HG02943 (cell line): ENCODE results near the gene KATNIP.
"Not testable (repeated sequence)": the region's sequence is repeated elsewhere in the genome, so short reads cannot be mapped to it uniquely, and the experiment has no call there.

Experiments used
- ATAC-seq: cut with Tn5 transposase; IDR thresholded peaks from one replicate; pipeline ENCODE4 v1.9.1; 2021; ENCODE audit warnings: mild to moderate bottlenecking, low read depth, moderate library complexity; ENCODE audit not compliant: unreplicated experiment

KATNIP gene

DNA sequence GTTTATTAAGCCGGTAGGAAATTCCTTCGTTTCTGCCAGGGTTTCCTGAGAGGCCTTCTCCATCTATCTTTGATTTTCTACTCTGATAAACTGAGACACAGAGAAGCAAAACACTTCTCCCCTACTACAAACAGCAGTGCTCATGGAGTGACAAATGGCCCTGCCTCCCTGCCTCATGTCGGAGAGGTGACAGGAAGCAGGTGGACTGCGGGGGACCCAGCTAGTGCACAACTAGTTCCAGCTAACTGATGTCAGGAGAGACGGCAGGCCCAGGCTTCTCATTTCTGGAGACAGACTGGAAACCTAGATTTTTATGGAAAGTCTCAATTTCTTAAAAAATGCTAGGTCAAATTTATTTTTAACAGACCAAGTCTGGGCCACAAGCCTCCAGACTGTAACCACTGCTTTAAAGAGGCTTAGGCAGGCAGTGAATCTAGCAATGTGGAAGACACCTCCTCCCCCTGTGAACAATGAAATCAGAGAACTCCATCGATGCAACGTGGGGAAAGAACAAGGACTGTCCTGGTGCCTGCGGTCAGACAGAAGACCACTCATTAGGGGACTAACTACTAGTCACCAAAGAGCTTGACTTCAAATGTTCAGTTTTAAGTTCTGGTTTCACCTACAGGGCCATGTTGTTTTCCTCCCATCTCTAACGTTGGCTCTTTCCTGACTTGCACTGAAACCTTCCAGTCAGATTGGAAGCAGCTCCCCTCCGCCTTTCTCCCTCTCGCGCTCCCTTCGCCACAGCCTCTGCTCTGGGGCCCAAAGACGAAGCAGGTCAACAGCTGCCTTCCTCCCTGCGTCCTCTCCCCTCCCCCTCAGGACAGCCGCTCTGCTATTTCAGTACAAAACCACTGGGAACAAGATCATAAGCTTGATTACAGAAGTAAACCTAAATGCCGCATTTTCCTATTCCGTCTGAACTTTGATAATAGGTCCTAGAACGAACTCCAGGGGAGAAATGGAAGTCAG lies 17.8 kb upstream of the KATNIP start:
- ATAC-seq: no peak

DNA sequence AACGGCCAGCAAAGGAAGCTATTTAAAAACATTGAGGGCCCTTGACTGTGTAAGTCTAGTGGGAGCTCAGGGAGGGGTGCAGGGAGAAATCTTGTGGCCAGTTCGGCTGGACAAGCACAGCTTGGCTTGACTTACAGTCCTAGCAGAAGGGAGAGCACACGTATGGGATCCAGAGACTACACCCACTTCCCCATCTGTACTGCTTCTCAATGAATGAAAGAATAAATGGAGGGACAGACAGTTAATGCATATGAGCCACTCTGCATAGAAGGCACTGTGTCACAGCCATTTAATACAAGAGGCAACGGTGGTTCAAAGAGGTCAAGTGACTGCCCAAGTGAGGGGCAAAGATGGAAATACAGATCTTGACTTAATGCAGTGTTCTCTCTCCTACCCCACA lies 15.7 kb upstream of the KATNIP start:
- no peak for ATAC-seq

DNA sequence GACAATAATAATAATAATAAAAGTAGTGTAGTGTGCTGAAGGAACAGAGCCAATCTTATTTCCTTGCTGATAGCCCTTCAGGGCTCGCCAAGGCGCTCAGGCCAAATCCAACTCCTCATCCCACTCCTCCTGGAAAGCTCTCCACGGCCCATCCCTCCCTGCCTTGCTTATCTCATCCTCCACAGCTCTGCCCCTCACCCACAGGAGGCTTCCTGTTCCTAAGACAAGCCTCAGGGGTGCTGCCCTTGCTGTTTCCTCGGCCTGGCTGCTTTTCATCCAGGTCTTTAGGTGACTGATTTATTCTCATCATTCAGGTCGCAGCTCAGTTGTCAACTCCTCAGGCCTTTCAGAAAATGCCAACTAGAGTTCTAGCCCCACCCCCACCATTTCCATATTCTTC lies 11.4 kb upstream of the KATNIP start:
- ATAC-seq: no peak

DNA sequence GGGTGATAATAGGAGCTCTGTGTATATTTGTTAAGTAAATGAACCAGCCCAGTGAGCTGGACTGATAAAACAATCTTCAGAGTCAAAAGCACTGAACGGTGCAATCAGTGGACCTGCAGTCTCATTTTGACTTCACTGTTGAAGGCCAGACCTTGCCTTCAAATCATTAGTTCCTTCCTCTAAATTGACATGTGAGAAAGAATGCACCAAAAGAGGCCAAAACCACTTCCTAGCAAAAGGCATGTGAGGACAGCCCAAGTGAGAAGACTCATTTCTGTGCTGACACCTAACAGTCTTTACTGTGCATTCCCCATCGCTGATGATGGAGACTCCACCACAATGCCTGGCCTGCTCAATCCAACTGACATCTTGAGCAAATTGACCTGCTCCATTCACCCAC lies 10.8 kb upstream of the KATNIP start:
- no peak for ATAC-seq

DNA sequence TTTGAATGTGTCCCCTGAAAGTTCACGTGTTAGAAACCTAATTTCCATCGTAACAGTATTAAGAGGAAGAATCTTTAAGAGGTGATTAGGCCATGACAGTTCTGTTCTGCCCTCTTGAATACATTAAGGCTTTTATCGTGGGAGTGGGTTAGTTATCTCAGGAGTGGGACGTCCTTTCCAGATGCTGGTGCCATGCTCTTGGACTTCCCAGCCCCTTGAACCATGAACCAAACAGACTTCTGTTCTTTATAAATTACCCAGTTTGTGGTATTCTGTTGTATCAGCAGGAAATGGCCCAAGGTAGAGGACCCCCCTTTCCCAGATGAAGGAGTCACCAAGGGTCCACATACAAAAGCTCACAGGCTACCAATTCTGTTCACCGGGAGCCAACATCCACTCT lies 10.3 kb upstream of the KATNIP start:
- ATAC-seq: no peak

DNA sequence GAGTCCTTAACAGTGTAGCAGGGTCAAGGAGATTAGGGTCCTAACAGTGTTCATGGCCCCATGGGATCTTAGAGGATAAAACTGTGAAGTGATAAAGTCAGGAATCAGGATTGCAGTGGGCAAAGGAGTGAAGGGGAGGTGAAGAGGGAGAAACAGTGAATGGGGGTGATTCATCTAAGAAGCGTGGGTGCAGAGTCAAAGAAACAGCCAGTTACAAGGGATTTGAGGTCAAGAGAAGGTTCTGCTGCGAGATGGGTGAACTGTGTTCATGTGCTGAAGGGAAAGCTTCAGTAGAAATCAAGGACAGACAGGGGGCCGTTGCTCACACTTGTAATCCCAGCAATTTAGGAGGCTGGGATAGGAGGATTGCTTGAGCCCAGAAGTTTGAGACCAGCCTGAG lies 6.1 kb upstream of the KATNIP start:
- ATAC-seq: no peak

GRCh38 chr16:27544671-27545070 lies 5.3 kb upstream of the KATNIP start:
- no peak for ATAC-seq

- ATAC-seq: no peak
Measured at GRCh38 chr16:27547134-27547533, 2.8 kb upstream of the KATNIP start.

GRCh38 chr16:27547851-27548250 lies 2.1 kb upstream of the KATNIP start:
- no peak for ATAC-seq

DNA sequence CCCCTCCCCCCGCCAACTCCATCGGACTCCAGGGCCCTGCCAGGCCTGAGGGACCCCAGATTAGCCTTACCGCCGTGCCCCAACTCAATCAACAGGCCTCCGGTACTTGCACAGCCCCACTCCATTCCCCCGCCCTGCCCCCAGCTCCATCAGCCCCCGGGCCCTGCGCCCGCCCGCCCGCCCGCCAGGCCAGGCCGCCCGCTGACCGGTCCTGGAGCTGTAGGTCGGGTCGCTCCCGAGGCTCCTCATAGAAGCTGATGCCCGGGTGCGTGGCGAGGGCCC lies 539 bp upstream of the KATNIP start:
- ATAC-seq: peak; percentile 22

DNA sequence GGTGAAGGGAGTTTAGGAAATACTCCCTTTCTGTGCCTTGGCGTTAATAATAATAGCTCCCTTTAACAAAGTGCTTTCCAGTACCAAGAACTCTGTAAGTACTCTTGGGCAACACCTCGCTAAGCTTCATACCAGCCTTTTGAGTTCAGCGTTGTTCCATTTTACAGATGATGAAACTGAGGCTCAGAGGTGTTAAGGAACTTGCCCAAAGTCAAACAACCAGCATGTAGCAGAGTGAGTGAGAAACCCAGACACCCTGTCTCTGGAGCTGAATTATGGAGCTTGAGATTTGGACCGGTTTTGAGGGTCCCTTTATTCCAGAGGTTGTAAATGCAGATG lies 607 bp downstream of the KATNIP start:
- ATAC-seq: no peak

DNA sequence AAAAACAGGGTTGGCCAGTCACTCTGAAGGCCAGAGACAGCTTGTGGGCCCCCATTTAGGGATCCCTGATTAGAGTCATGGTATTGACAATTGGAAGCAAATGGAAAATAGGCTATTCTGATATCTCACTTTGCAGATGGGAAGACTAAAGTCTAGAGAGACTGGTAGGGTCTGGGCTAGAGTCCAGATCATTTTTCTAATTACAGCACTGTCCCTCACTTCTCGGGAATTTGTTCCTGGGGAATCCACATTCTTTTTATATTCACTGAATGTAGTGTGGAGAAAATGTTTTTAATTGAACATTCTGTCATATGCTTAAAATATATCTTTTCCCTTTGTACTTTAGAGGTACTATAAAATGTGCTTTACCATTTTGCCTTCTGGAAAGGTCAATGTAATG lies 1.1 kb downstream of the KATNIP start:
- ATAC-seq: no peak

DNA sequence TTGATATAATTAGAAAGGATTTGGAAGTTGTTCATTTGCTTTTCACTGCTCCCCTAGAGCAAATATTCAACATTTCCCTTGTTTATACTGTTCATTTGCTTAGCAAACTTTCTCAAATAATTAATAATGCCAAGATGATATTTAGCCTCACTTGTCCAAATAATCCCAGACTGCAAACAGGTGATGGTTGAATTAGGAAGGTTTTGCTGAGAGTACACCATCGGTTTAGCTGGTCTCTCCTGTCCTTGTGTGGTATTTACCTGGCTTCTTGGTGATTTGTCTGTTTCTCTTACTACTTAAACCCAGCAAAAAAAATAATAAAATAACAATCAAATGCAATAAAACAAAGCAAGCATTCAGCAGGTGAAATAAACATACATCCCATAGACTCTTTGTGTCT lies 6.5 kb downstream of the KATNIP start:
- ATAC-seq: no peak

DNA sequence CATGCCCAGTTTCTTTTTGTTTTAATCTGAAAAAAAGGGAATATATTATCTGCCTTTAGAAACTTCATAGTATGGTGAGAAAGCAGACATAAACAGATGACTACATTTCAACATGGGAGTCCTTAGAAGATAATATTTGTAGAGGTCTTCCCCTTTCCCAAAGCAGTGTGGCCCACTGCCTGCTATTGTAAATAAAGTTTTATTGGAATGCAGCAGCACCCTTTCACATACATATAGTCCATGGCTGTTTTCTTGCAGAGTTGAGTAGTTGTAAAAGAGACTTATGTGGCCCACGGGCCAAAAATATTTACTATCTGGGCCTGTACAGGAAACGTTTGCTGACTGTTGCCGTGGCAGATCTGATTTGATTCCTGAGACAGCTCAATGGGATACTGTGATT lies 8.5 kb downstream of the KATNIP start:
- ATAC-seq: no peak

DNA sequence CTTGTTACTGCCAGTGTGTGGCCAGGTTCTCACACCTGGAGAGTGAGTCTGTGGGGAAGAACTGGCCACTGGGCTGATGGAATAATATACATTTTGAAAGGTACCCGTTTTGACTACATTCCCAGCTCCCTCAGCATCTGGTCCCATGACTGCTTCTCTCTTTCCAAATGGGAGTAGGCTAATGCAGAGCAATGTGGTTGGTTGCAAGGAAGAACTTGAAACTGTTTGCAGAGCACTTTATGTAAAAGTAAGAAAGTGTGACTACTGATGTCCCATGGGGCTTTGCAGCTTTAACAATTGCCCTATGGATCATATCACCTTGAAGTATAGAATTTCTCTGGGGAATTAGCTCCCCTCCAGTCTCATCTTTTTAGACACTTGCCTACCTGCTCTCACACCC lies 9.0 kb downstream of the KATNIP start:
- no peak for ATAC-seq

DNA sequence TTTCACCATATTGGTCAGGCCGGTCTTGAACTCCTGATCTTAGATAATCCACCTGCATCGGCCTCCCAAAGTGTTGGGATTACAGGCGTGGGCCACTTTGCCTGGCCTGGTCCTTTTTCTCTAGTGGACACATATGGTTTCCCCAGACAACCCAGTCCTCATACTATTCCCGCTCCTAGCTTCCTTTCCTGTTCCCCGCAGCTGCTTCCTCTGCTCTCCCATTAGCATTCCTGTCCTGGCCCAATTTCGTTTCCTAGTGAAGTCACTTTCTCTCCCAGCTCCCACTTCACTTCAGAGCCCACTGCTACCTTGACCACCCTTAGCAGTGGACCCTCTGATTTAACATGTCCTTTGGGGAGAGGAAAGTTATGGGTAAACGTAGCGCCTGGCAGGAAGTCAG lies 11.3 kb downstream of the KATNIP start:
- ATAC-seq: no peak

DNA sequence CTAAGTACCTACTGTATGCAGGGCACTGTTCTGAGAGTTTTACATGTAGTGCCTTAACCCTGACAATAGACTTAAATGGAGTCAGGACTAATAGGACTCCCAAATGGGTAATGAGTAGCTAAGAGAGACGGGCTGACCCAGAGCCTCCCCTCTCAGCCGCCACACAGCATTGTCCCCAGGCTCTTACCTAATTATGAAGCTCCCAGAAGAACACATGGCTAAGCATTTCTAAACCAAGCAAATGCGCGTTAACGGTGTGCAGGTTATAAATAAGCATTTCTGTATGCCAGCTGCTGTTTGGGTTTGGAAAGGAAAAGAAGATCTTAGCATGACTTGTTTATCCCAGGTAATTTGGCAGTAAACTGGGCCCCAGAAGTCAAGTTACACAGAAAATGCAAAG lies 14.3 kb downstream of the KATNIP start:
- no peak for ATAC-seq

DNA sequence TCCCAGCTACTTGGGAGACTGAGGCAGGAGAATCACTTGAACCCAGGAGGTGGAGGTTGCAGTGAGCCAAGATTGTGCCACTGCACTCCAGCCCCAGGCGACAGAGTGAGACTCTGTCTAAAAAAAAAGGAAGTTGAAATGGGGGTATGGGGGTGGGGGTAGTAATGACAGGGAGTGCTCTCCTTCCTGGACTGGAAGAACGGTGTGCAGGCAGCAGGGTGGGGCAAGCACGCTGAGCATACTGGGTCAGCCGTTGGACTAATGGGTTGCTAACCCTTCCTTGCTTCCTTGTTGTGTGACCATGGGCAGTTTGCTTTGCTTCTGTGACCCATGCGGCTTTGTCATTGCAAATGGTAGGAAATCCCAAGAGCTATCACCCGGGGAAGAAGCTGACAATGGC lies 16.5 kb downstream of the KATNIP start:
- ATAC-seq: no peak

DNA sequence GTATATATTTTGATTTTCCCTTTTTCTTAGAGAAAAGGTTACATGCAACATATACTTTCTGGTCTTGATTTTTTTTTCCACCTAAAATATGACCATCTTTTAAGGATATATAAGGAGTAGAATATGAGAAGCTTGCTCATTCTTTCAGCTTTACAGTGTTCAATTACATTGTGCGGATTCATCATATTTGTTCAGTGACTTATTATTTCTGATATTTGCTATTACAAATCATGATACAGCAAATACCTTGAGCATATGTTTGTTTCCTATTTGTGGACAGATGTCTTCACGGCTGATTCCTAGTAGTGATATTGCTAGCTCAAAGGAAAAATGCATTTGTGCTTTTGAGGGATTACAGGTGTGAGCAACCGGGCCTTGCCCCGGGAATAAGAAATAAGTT lies 18.1 kb downstream of the KATNIP start:
- ATAC-seq: no peak

GRCh38 chr16:27570986-27571385 lies 21.0 kb downstream of the KATNIP start:
- ATAC-seq: not testable (repeated sequence)

- ATAC-seq: no peak
Measured at GRCh38 chr16:27571433-27572326, 21.7 kb downstream of the KATNIP start.

- ATAC-seq: no peak
Measured at GRCh38 chr16:27572711-27573110, 22.8 kb downstream of the KATNIP start.
